ENCODE results near the gene DSTN.
A peak's percentile ranks its signal among the peaks of the same experiment; 100 is the strongest.

DSTN gene

DNA sequence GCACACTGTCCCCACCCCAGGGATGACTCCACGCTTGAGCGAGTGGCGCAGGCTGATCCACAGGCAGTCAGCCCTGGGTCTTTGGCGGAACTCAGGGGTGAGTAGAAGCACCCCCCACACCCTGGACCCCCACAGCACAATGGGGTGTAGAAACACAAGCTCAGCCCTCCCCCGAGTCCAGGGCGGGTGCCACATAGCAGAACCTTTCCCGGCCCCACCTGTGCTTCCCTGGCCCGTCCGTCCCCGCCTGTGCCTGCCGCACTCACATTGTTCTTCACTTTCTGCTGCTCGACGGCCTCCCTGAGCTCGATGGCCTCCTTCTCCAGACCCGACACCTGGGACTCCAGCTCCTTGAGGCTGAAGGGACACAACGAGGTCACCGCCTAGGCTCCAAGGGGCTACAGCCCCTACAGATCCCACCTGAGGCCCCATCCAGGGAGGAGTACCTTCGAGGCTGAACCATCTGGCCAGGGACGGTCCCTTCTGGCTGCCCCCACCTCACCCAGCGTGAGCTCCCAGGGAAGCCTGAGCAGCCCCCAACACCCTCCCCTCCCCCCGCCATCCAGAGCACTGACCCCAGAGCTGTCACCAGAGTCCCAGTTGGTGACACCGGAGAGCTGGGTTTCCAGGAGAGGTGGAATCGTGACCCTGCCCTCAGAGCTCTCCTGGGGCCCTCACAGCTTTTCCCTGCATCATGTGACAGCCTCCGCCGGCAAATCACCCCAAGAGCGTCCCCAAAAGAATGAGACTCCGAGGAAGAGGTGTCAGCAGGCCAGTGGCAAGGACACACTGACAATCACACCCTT is 55.6 kb downstream of the DSTN start:
- DNase-seq = no peak

DNA sequence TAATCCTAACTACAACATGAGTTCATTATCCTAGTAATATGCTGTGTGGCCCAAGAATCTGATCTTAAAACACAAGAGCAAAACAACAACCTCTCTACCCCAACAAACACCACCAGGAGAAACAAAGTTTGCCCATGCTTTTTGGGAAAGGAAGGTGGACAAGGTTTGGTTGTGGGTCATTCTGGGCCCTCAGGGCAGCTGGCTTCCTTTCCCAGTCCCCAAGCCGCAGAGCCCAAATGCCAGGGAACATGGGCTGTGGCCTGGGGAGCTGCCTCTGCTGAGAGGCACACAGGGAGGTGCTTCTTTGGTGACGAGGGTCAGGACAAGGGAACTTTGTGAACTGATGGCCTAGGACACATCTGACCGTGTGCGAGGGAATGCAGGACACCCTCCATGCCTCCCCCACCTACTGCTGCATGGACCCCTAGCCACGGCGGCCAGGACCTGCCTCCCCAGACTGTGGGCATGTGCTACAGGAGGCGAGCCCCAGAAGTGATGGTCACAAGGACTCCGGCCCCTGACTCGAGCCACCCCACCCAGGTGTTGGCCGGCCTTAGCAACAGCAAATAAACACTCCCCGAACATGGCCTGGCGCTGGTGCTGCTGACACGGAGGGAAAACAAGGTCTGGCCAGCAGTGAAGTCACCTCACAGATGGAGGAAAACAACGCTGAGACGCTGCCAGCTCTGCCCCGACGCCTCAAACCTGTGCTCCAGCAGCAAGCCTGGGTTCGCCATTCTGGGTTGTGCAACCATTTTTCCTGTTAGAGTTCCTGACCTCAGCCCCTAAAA is 56.5 kb downstream of the DSTN start:
- no peak for DNase-seq

DNA sequence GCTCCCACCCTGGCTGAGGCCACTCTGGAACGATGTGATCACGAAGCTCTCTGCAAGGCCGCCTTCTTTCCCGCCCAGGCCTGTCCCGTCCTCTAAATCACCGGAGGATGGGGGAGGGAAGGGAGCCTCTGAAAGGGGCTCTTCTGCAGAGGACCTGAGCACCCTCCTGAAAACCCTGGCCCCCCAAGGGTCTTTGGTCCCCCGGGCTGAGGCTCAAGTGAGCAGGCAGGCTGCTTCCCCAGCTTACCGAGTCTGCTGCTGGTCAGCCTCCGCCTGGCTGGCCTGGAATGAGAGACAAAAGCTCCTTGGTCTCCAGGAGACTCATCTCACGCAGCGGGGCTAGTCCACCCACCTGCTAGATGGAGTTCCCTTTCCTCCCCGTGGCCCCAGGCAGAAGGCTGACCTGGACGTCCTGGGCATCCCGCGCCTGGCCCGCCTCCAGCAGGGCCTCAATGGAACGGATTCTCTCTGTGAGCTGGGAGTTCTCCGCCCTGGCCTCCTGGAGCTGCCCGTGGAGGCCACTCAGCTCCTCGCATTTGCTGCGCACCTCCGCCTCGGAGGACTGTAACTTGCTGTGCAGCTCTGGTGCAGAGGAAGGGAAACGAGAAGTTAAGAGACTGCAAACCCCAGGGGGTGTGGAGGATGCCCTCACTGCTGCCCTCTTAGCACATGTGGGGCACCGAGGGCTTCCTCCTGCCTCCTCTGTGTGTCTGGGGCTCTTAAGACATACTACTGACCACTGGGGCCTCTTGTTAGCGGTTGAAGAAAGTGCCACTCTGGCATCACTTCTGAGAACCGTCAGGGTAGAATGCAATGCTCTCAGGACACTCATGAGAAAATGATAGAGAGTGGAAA is 57.5 kb downstream of the DSTN start:
- no peak for DNase-seq

DNA sequence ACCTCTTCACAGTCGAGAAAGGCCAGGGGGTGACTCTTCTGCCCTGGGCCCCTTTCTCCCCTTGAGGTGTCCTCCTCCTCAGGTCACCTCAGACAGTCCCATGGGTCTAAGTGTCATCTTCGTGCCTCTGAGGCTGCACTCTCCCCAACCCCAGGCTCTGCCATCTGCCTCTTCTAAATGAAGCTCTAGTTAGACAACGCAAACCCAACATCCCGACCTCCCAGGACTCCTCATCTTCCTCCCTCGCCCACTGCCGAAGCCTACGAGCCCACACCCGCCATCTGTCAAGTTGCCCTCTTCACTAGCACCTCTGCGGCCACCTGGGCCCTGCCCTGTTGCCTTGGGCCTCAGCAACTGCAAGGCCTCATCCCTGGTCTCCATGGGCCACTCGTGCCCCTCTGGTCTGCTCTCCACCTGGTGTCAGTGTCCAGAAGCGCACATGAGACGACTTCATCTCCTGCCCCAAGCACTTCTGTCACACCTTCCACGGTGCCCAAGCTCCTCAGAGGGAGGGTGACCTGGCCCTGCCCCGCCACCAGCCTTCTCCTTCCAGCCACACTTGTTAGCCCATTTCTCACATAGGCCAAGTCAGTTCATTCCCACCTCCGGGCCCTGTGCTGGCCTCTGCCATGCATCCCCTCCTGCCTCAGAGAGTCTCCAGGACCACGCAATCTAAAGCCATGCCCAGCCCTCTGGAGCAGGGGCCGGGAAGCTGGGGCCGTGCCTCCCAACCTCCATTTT is 58.4 kb downstream of the DSTN start:
- DNase-seq = no peak

DNA sequence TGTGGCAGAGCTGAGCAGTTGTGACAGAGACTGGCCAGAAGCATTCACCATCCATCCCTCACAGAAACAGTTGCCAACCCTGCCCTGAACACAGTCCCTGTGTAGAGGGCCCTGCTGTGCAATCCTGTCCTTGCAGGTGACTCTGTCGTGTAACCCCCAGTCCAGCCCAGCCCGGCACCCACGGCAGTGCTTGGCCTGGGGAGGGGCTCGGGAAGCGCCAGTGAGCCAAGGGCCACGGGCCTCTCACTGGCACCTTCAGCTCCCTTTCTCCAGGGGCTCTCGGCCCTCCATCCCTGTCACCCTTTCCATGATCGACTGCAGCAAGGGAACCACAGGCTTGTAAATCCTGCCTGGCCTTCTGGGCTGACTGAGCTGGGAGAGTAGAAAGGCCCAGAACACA is 59.1 kb downstream of the DSTN start:
- DNase-seq = no peak

DNA sequence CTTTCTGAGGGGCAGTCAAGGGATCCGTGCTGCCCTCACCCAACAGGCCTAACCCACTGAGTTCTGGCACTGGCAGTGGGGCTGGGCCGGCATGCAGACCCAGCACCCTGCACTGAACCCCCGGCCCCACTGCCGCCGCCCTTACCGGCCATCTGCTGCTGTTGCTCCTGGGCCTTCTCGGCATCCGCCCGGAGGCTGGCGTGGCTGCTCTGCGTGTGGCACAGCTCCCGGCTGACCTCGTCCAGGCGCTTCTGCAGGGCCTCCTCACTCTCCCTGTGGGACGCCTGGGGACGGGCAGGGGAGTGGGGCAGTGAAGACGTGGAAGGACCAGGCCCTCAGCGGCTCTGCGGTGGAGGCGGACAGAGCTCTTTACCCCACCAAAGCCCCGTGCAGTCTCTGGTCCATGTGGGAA is 59.8 kb downstream of the DSTN start:
- no peak for DNase-seq

DNA sequence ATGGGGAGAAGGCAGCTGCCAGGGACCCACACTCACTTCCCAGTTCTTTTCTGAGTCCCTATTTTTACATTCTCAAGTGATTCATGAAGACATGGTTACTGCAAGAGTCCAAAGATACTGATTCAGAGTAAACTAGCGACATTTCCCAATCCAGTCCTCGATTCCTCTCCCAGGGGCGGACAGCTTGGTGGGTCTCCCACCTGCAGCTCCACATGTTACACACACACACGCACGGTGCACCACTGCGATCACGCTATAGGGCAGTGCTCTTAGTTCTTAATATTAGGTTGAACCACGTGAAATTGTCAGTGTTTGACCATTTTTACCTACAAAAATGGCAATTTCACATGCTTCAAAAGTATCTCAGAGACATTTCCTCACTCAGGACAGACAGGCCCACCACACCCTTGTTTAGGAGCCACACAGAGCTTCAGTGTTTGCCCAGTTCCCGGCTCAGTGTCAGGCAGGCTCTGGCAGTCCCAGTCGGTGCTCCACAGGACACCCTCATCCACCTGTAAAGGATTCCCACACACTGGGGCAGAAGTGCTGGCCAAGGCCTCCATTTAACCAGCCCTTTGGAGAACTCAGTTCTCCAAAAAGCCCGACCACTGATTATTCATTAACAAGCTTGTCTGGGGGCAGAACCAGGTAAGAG is 60.4 kb downstream of the DSTN start:
- DNase-seq = no peak

DNA sequence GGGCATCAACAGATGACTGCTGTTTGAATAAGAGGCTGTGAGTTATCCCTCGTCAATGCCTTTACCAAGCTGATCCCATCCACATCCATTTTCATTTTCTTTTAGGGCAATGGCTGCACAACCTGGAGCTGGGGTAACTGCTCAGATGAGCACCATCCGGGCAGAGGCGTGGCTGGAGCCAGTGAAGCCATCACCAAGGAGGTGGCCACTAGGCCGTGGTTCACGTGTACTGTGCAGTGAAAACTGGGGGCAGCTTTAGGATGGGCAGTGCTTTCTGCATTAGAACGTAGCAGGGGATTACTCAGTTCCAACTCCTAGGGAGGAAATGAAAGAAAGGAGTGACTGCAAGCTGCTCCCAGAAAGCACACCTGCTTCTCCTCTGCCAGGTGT is 60.9 kb downstream of the DSTN start:
- no peak for DNase-seq

DNA sequence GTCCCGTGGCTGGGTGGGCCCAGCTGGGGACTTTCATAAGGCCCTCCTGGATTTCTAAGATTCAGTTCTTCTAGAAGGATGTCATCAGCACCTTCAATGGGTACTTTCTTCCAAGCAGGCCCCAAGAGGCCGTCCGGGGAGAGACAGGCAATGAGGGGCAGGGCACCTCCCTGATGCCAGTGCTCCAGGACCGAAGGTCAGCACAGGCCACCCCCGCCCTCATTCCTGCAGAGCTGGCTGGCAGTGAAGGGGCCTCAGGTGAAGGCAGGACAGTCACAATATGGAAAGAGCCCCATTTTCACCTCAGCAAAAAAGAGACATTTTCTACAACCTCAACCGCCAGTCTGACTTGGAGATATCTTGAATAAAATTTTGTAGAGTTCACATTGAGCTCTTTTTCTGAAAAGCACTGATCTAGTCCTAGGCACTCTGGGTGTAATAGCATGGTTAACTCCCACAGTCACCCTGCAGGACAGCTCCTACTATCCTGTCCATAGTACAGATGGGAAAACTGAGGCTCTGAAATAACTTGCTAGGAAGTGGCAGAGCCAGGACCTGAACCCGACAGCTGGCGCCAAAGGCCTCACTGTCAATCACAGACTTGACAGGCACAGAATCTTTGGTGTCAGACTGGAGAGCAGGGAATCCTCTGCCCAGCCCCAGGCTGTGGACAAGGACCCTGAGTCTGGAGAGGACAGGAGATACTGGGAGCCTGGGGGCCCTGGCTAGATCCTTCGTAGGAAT is 61.9 kb downstream of the DSTN start:
- no peak for DNase-seq

DNA sequence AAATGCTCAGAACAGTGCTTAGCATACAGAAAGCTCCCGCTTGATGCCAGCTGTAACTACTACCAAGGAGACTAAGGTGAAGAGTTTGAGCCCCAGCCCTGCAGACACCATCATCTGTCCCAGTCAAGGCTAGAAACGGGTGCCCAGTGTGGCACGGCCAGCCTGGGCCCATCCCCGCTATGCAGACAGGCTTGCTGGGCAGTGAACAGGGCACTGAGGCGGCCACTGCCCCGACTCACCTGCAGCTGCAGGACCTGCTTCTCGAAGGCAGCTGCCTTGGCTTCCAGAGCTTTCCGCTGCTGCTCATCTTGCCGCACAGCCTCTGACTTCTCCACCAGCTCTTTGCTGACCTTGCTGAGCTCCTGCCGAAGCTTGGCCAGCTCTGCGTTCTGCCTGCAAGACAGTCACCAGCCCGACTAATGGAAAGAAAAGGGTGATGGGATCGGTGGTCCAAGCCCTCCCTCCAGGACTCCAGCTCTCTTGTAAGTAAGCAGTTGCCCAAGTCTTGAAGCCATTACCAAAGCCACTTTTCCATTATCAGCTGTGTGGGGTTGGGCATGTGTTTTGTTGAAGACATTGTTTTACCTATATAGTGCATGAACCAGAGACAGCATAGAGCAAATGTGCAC is 63.5 kb downstream of the DSTN start:
- DNase-seq = no peak

DNA sequence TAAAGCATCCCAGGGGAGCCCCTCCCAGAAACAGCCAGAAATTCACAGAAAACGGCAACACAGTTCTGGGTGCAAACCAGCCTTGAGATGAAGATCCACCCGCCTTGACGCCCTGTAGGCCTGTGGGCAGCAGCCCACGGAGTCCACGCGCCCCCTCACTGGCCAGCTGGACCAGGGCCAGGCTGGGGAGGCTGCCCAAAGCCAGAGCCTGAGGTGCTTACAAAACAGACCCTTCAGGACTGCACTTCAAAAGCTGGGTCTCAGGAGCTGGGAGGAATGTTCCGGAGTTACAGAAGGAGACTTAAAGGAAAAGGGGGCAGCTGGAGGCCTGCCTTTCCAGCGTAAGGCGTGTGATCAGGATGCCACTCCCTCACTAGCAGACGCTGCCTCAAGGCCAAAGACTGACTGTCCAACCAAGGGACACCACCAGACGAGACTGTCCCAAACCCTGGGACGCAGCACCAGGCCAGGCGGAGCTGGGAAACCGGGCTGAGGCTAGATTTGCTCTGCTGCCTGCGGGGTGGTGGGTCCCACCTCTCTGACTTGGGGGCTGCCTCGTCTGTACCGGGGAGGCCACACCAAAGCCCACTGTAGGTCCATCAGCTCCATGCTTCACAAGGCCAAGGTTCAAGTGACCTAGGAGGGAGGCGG is 64.1 kb downstream of the DSTN start:
- DNase-seq = no peak

DNA sequence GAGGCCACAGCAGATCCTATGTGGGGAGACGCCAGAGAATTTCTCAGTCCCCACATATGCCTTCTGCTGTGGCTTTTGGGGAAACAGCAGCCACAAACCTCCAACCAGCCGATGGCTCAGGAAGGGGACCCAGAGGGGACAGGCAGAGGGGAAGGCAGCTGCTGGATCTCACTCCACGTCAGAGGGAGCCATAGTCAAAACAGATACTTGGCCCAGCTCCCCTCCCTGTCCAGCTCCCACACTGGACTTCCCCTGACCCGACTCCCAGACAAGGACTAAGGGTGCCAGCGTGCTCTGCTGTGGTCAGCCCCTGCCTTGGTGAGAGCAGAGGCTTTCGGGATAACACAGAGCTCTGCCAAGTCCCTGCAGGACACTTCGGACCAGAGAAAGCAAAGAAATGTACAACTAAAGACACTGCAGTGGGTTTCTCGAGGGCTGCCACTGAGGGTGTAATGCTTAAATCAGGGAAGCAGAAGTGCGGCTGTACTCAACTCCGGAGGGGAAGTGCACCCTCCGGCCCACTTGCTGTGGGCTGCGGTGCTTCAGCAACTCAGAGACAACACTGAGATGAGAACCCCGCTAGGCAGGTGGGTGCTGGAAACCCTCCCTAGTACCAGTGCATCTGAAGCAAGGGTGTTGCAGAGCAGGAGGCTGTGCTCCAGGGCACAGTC is 64.9 kb downstream of the DSTN start:
- peak; percentile 22 to 30 for DNase-seq

DNA sequence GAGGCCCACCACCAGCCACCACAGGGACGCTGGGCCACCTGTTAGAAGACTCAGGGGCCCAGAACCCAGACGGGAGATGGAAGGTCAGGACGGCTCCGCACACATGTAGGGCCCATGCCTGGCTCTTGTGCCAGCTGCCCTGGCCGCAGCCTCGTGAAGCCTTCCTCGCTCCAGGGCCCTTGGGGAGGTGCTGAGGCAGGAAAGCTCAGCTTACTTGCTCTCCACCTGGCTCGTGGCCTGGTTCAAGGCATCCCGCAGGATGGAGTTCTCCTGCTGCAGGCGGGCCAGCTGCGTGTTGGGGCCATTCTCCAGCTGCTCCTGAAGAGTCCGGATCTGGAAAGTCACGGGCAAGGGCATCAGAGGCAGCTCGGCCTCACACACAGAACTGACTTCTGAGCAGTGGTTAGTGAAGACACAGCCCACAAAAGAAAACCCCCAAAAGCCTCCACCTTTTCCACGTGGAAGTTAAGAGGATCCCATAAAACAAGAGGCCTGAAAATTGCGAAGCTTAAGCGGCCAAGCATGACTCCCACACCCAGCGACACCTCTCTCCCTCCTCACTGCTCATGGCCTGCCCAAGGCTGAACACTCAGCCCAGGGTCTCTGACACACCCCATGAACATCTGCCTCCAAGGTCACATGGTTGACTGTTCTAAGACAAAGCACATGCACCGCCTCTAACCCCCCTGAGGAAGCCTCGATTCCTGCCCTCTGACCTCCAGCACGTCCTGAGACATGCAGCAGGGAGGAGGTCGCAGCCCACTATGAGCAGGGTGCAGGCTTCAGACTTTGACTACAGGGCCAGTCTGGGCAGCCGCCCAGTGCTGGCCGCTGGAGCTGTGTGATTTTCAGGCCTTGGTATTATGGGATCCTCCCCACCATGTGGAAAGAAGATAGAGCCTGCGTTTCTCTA is 65.7 kb downstream of the DSTN start:
- no peak for DNase-seq

DNA sequence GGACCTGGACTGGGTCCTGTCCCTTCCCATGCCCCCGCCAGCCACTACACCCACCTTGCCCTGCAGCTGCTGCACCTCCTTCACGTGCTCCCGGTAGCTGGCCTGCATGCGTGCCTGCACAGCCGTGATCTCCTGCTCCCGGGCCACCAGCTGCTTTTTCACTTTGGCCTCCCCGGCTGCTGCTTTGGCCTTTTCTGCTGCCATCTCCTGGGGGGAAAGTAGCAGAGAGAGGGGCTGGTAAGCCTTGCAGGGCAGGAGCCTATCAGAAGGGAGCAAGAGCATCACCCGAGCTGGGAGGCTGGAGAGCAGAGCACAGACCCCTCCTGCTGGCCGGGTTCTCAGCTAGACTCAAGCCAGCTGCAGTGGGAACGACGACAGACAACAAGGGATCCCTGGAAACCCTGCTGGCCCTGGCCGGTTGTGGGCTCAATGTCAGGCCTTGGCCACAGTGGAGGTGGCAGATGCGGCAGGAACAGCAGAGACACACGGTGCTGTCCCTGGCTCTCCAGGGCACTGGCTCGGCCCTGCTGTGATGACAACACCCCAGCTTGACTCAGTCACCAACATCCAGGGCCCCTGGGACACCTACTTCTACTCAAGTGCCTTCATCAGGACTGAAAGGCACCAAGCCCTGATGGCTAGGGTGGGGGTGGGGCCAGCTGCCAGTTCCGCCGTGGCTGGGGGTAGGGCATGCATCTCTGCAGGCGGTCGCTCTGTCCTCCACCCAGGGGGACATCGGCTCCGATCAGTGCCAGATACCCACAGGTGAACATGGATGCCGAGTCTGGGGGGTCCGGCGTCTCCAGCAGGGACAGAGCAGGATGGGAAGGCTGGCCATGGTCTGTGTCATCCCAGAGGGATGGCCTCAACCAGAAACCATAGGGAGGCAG is 66.9 kb downstream of the DSTN start:
- DNase-seq = no peak

DNA sequence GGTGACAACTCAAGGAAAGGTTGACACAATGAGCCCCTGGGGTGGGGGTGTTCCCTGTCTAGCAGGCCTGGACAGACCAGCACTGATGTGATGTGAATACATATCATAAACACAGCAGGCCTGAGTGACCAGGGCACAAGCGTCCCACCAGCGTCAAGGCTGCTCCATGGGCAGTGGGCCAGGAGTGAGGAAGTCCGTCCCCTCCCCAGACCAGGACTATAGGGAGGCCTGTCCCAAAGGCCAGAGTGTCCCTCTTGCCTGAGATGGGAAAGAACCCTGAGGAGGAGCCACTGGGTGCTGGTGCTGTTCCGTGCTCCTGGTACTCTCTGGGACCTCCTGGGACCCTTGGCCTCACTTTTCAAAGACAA is 67.5 kb downstream of the DSTN start:
- no peak for DNase-seq

DNA sequence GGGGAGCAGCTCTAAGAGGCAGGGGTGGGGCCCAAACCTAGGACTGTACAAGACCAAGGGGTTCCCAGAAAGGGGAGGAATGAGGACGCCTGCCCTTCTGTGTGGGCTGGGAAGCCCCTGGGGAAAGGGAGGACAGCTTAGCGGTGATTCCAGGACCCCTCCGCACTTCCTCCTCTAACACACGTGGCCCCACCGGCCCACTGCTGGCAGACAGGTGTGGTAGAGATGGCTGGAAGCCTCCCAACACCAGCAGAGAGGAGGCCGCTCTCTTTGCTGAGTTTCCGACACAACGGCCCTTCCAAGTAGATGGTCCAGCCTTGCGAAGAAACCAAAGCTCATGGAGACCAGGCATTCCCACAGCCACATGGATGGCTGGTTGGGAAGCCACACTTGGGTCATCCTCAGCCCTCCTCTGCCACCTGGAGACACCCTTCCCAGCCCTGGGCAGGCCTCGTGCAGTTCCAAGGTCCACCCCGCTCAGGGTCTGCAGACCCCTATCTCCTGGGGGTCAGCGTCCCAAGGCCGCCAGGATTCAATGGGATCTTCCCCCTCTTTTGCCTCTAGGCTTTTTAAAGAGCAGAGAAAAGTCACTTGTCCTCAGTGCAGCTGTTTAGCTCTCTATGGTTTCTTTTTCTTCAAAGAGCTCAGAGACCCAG is 68.2 kb downstream of the DSTN start:
- DNase-seq = no peak

DNA sequence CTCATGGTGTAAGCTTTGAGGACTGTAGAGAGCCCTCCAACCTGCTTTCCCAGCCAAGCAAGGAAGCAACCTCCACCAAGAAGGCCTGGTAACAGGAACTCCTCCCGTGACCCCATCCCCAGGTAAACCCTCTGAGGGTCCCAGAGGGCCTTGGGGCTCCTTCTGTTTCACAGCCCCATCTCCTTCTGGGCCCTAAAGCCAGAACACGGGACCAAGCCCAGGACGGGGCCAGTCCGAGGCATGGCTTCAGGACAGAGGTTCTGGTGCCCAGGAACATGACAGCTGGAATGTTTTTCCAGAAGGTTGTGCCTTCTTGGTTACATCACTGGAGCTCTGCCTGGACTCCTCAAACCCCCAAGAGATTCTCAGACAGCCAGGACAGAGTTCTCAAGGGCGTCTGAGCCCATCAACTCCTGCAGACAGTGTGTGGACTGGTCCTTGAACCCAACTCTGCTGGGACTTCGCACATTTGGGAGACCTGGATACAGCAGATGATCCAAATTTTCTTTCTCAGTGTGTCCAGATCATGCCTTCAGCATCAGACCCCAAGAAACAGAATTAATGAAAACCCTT is 69.0 kb downstream of the DSTN start:
- no peak for DNase-seq

Measured in Kasumi-1 (cell line).